Measurements from ENCODE around the gene ASTN1.

ASTN1 gene

GRCh38 chr1:177063648-177064047 is 100.9 kb downstream of the ASTN1 start:
- DNase-seq (ENCODE audit: low read depth, low spot score), result no peak
- ChIA-PET POLR2A (no interaction called here), CTCF (no interaction called here)
- no peak overlapping the region for H3K4me3 ChIP-seq (ENCODE audit: low read depth, low read length)
- TF ChIP-seq CTCF (IDR thresholded peaks at IDR 0.05; ENCODE audit: insufficient read depth, low read length, missing control alignments), result no peak

- DNase-seq (ENCODE audit: low read depth, low spot score), result no peak
- ChIA-PET CTCF (no interaction called here), POLR2A (no interaction called here)
Observed at GRCh38 chr1:177054542-177054941, 110.0 kb downstream of the ASTN1 start.

GRCh38 chr1:177053648-177054047 is 110.9 kb downstream of the ASTN1 start:
- no peak for TF ChIP-seq CTCF (IDR thresholded peaks at IDR 0.05; ENCODE audit: insufficient read depth, low read length, missing control alignments)

More at GRCh38 chr1:177054542-177054941, 110.0 kb downstream of the ASTN1 start:
- TF ChIP-seq CTCF (IDR thresholded peaks at IDR 0.05; ENCODE audit: insufficient read depth, low read length, missing control alignments), result no peak
- no peak overlapping the region for H3K4me3 ChIP-seq (ENCODE audit: low read depth, low read length)

GRCh38 chr1:177048314-177049069 is 116.0 kb downstream of the ASTN1 start:
- DNase-seq (ENCODE audit: low read depth, low spot score), result no peak
- ChIA-PET CTCF (no interaction called here), POLR2A (no interaction called here)
- no peak overlapping the region for H3K4me3 ChIP-seq (ENCODE audit: low read depth, low read length)
- TF ChIP-seq CTCF (IDR thresholded peaks at IDR 0.05; ENCODE audit: insufficient read depth, low read length, missing control alignments), result no peak

More at GRCh38 chr1:177053648-177054047, 110.9 kb downstream of the ASTN1 start:
- POLR2A ChIA-PET, result no interaction called here
- DNase-seq (ENCODE audit: low read depth, low spot score), result no peak
- H3K4me3 ChIP-seq (ENCODE audit: low read depth, low read length), result no peak overlapping the region
- CTCF ChIA-PET, result no interaction called here

- CTCF ChIA-PET, result no interaction called here
- TF ChIP-seq CTCF (IDR thresholded peaks at IDR 0.05; ENCODE audit: insufficient read depth, low read length, missing control alignments), result no peak
- no peak for DNase-seq (ENCODE audit: low read depth, low spot score)
- POLR2A ChIA-PET, result no interaction called here
- no peak overlapping the region for H3K4me3 ChIP-seq (ENCODE audit: low read depth, low read length)
Observed at GRCh38 chr1:177045151-177045550, 119.4 kb downstream of the ASTN1 start.

- POLR2A ChIA-PET, result no interaction called here
- no peak for DNase-seq (ENCODE audit: low read depth, low spot score)
- no peak for TF ChIP-seq CTCF (IDR thresholded peaks at IDR 0.05; ENCODE audit: insufficient read depth, low read length, missing control alignments)
- CTCF ChIA-PET, result no interaction called here
- no peak overlapping the region for H3K4me3 ChIP-seq (ENCODE audit: low read depth, low read length)
Observed at GRCh38 chr1:177044390-177044789, 120.1 kb downstream of the ASTN1 start.
